ENCODE results near the gene SH3BP5. TPM values are rescaled to one million over a fixed set of nuclear protein-coding genes. Genes with fewer than 3 reads are reported as not detected.

SH3BP5 gene
- total RNA-seq, 2 donors from 2014 or later = 5.5 to 9.3 TPM

DNA sequence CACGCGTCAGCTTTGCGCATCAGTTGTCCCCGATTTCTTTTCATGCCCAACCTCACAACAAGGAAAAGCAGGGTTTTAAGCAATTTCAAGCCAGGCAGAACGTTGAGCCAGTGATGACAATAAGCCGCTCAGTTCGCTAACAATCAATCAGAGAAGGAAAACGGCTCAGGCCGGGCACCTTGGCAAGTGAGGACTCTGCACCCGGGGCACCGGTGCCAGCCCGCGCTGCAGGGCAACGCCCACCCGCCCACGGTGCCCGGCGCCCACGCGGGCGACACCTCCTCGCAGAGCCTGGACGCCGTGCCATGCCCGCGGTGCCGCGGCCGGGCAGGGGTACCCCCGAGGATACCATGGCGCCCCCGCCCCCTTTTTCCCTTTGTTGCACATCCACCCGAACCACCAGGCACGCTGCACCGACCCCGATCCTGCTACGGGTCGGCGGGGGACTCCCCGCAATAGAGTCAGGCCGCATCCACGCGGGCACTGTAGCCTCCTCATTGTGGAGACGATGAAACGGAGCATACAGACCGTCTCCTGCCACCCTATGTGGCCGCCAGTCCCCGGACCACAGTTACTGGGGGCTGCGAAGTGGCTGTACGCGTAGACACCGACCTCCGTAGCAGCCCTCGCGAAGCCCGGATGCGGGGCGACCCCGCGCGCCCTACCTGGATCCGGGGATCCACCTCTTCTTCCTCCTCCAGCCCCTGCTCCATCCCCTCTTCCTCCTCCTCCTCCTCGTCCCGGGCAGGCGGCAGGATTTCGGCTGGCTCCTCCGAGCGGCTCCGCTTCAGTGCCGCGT is 581 bp downstream of the SH3BP5 start:
- Histone ChIP-seq H3K9ac (ENCODE audit: low read depth in 2 of 2, low read length in 2 of 2) (peak overlapping the region; percentile 77 to 91), H3K27ac (peak overlapping the region; percentile 34)
- DNase-seq = no peak

DNA sequence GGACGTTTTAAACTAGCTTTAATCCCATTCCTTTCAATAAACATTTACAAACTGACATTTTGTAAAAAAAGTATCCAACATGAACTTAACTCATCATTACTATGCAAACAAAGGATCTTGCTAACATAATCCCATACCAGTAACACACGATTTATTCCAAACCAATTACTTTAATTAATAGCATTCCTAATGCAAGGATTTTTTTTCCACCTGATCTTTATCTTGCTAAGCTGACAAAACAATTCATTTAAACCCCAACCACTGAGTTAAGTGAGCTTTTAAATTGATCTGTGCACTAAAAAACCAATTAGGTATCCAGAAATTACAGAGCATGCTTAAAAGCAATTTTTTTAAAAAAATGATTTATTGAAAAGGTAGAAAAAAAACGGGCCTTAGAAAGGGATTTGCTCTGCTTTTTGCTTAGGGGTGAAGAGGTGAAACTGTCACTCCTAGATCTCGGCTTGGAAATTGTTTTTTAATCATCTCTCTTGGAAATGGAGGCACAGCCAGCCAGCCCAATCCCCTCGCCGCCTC is 1.2 kb downstream of the SH3BP5 start:
- Histone ChIP-seq H3K4me1 (no peaks in the 10 kb centered on the region), H3K9me3 (no peaks in the 10 kb centered on the region), H3K4me3 (peak overlapping the region; percentile 62), H3K27ac (no peak overlapping the region), H3K36me3 (no peaks in the 10 kb centered on the region), H3K27me3 (no peaks in the 10 kb centered on the region), H3K9ac (ENCODE audit: low read depth in 2 of 2, low read length in 2 of 2) (peak overlapping the region; percentile 77 to 91)
- TF ChIP-seq, protein P1, sequence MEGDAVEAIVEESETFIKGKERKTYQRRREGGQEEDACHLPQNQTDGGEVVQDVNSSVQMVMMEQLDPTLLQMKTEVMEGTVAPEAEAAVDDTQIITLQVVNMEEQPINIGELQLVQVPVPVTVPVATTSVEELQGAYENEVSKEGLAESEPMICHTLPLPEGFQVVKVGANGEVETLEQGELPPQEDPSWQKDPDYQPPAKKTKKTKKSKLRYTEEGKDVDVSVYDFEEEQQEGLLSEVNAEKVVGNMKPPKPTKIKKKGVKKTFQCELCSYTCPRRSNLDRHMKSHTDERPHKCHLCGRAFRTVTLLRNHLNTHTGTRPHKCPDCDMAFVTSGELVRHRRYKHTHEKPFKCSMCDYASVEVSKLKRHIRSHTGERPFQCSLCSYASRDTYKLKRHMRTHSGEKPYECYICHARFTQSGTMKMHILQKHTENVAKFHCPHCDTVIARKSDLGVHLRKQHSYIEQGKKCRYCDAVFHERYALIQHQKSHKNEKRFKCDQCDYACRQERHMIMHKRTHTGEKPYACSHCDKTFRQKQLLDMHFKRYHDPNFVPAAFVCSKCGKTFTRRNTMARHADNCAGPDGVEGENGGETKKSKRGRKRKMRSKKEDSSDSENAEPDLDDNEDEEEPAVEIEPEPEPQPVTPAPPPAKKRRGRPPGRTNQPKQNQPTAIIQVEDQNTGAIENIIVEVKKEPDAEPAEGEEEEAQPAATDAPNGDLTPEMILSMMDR (IDR thresholded peaks at IDR 0.05) = no peak
- DNase-seq = no peak
- intact Hi-C loops (cut with DNase I) = loop anchor here (5.0 kb wide), 1 partner anchor 64 kb away; no protein-coding TSS in a partner anchor

More for the DNA sequence above, 581 bp downstream of the SH3BP5 start:
- intact Hi-C loops (cut with DNase I) = loop anchor here (5.0 kb wide), 1 partner anchor 65 kb away; no protein-coding TSS in a partner anchor
- TF ChIP-seq, protein P1 (IDR thresholded peaks at IDR 0.05) = no peak
- H3K9me3 ChIP-seq = no peaks in the 10 kb centered on the region
- H3K27me3 ChIP-seq = no peaks in the 10 kb centered on the region
- peak overlapping the region; percentile 62 for H3K4me3 ChIP-seq
- no peaks in the 10 kb centered on the region for H3K36me3 ChIP-seq
- no peaks in the 10 kb centered on the region for H3K4me1 ChIP-seq

DNA sequence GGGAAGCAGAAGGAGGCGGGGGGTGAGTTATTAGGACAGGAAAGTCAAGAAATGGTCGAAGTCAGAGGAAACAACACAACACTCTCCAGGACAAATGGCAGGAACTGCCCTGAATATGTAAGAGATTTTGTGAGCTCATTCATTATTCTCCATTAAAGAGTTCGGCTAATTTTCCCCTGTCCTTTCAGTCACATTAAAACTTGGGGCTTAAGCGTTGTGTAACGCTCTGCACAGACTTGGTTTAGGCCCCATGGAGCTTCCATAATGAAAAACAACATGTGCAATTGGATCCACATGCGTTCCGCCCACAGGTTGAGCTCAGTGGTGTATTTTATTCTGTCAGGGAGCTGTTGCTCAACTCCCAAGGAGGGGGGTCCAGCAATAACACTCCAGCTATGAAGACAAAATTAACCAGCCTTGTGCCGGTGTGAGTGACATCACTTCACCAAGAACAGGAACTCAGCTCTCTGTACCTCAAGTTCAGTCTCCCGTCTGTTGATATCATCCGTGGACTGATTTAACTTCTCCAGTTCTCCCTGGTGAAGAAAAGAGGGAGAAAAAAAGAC is 2.3 kb downstream of the SH3BP5 start:
- H3K27ac ChIP-seq = no peak overlapping the region
- no peak for DNase-seq
- H3K4me1 ChIP-seq = no peaks in the 10 kb centered on the region
- intact Hi-C loops (cut with DNase I) = loop anchor here (5.0 kb wide), 1 partner anchor 63 kb away; no protein-coding TSS in a partner anchor
- no peak overlapping the region for H3K4me3 ChIP-seq
- H3K27me3 ChIP-seq = no peaks in the 10 kb centered on the region
- H3K9ac ChIP-seq (ENCODE audit: low read depth in 2 of 2, low read length in 2 of 2) = peak overlapping the region in 1 of 2 donors; percentile 17
- H3K9me3 ChIP-seq = no peaks in the 10 kb centered on the region
- H3K36me3 ChIP-seq = no peaks in the 10 kb centered on the region
- TF ChIP-seq, protein P1 (IDR thresholded peaks at IDR 0.05) = no peak

DNA sequence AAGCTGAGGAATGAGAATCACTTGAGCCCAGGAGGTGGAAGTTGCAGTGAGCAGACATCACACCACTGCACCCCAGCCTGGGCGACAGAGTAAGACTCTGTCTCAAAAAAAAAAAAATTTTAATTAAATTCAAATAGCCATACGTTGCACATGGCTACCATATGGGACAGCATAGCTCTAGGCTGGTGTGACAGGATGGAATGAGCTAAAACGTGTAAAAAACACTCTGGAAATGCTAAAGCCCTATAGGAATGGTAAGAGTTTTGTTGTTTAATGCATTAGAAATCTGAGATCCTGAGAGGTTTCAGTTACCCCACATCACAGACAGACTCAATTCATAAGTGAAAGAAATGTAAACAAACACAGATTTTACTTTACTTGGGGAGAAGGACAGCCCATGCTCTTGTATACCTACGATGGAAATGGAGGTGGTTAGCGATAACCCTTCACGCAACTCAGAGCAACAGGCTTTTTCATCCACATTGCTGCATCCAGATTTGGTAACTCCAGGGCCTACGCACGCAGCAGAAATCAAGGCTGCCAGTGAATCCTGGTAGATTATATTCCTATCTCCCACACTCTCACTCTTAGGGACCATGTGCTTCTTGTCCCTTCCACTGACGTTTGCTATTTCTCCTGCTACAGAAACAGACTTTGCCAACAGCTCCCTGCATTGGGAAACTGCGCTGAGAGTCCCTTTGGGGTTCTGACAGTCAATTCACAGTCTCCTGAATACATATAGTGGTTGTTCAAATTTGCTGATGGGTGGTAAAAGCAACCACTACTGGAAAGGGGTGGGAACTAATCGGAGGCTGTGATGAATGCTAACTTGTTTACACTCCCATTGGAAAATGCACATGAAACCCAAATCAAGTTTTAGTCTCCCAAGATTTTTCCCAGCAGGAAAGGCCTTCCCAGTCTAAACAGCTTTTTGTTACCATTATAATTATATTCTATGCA is 3.1 kb downstream of the SH3BP5 start:
- Histone ChIP-seq H3K4me3 (no peak overlapping the region), H3K27me3 (no peaks in the 10 kb centered on the region), H3K4me1 (no peaks in the 10 kb centered on the region), H3K27ac (no peak overlapping the region), H3K9ac (ENCODE audit: low read depth in 2 of 2, low read length in 2 of 2) (no peak overlapping the region), H3K36me3 (no peaks in the 10 kb centered on the region), H3K9me3 (no peaks in the 10 kb centered on the region)
- no peak for DNase-seq
- TF ChIP-seq, protein P1 (IDR thresholded peaks at IDR 0.05) = no peak
- intact Hi-C loops (cut with DNase I) = loop anchor here (5.0 kb wide), 1 partner anchor 62 kb away; no protein-coding TSS in a partner anchor

DNA sequence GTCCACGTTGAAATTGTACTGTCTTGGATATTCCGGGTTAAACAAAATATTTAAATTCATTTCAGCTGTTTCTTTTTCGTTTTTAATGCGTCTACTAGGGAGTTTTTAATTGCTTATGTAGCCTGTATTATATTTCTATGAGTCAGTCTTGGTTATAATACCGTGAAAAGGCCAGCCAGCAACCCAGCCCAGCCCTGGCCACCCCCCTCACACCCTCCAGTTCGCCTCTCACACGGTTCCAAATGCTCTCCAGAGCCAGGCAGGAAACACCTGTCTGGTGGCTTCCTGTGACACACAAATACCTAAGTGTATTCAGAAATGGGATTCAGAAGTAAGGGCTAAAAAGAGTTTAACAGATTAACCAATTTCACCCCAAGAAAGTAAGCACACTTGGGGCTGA is 4.4 kb downstream of the SH3BP5 start:
- H3K36me3 ChIP-seq = no peaks in the 10 kb centered on the region
- no peaks in the 10 kb centered on the region for H3K4me1 ChIP-seq
- H3K9ac ChIP-seq (ENCODE audit: low read depth in 2 of 2, low read length in 2 of 2) = no peak overlapping the region
- intact Hi-C loops (cut with DNase I) = no loop called here
- TF ChIP-seq, protein P1 (IDR thresholded peaks at IDR 0.05) = no peak
- no peaks in the 10 kb centered on the region for H3K27me3 ChIP-seq
- H3K4me3 ChIP-seq = no peak overlapping the region
- no peaks in the 10 kb centered on the region for H3K9me3 ChIP-seq
- no peak for DNase-seq
- H3K27ac ChIP-seq = no peak overlapping the region
